Esophagus muscularis mucosa (tissue), 4 donors: ENCODE measurements around the gene CFAP300. TPM values are rescaled to one million over a fixed set of nuclear protein-coding genes. Genes with fewer than 3 reads are reported as not detected.

Experiments
- DNase-seq: peaks from one replicate; pipeline ENCODE4 v3.0.0-alpha.2; 2017; ENCODE audit errors: extremely low spot score
- H3K27ac ChIP-seq, 4 donors: fragments of 200-600 bp; sonication (generic); replicated peaks in 1 of 4; 1 replicate in 3 of 4; 2 replicates in 1 of 4; pipeline ENCODE4 v1.5.1; 2016 to 2019; ENCODE audit warnings: mild to moderate bottlenecking in 1 of 4
- H3K27me3 ChIP-seq, 4 donors: fragments of 200-600 bp; sonication (generic); one replicate each; pipeline versions ENCODE4 v1.5.1 to v1.6.0; 2016 to 2019
- H3K36me3 ChIP-seq, 4 donors: fragments of 200-600 bp; sonication (generic); one replicate each; pipeline ENCODE4 v1.5.1; 2016 to 2019
- H3K4me1 ChIP-seq, 4 donors: fragments of 200-600 bp; sonication (generic); one replicate each; pipeline ENCODE4 v1.5.1; 2016 to 2019
- H3K4me3 ChIP-seq, 4 donors: fragments of 200-600 bp; sonication (generic); 1 replicate in 2 of 4; 2 replicates in 2 of 4; pipeline ENCODE4 v1.5.1; 2016 to 2019; ENCODE audit warnings: mild to moderate bottlenecking in 4 of 4, moderate library complexity in 1 of 4
- H3K9me3 ChIP-seq, 4 donors: fragments of 200-600 bp; sonication (generic); 1 replicate in 3 of 4; 2 replicates in 1 of 4; pipeline ENCODE4 v1.5.1; 2016 to 2019
- EP300 ChIP-seq: sonication (generic); formaldehyde crosslinking; IDR thresholded peaks from one replicate; pipeline ENCODE4 v1.6.1; 2017; ENCODE audit warnings: antibody characterized with exemption
- POLR2A ChIP-seq: fragments of 450-650 bp; IDR thresholded peaks from one replicate; pipeline ENCODE4 v1.6.1; 2017; ENCODE audit warnings: antibody characterized with exemption, moderate library complexity, mild to moderate bottlenecking, low read depth
- POLR2AphosphoS5 ChIP-seq, 2 donors: sonication (generic); formaldehyde crosslinking; IDR thresholded peaks; one replicate each; pipeline ENCODE4 v1.6.1; 2017; ENCODE audit warnings: antibody characterized with exemption in 2 of 2
- WGBS: methylation state at CpG from one replicate; pipeline ENCODE4 v1.1.5; 2018; 5-methylcytosine and 5-hydroxymethylcytosine counted together
- intact Hi-C: fragments of 100-400 bp; cut with DNase I; formaldehyde crosslinking; loops from one replicate; pipeline ENCODE4 v1.15.1; 2023
- total RNA-seq, 4 donors: library from RNA; depleted of rRNA; stranded (reverse); fragments of >200 nt; gene quantifications; one replicate each; pipeline versions ENCODE4 v1.1.0 to v1.2.1, GENCODE V29; 2016
- TF ChIP-seq, protein P1 (sequence below), 3 experiments: fragments of 200-600 bp in 2 of 3; fragments of 450-650 bp in 1 of 3; sonication (generic) in 2 of 3; IDR thresholded peaks; one replicate each; pipeline ENCODE4 v1.5.1; 2017 to 2019; ENCODE audit warnings: antibody characterized with exemption in 3 of 3, mild to moderate bottlenecking in 2 of 3, moderate library complexity in 1 of 3

CFAP300 gene
- total RNA-seq, 4 donors from 2014 or later, result 0.83 to 2.2 (median 1.6) TPM

DNA sequence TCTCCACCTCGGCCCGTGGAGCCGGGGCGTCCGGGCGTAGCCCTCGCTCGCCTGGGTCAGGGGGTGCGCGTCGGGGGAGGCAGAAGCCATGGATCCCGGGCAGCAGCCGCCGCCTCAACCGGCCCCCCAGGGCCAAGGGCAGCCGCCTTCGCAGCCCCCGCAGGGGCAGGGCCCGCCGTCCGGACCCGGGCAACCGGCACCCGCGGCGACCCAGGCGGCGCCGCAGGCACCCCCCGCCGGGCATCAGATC, 63.4 kb downstream of the CFAP300 start:
- Histone ChIP-seq H3K27me3 (no peaks in the 10 kb centered on the region), H3K36me3 (peaks cover 0 to 2% (median 0%) of the 10 kb centered on the region in 4 donors), H3K4me1 (peaks cover 31 to 45% (median 43%) of the 10 kb centered on the region in 4 donors), H3K9me3 (no peaks in the 10 kb centered on the region), H3K27ac (peak overlapping the region; percentile 94 to 99 (median 98)), H3K4me3 (peak overlapping the region; percentile 65 to 95 (median 94))
- no CpG with 5 or more reads among the region's 31 CpGs for WGBS
- TF ChIP-seq POLR2AphosphoS5 (IDR thresholded peaks at IDR 0.05) (no peak), POLR2A (no peak), EP300 (no peak)
- TF ChIP-seq, protein P1, sequence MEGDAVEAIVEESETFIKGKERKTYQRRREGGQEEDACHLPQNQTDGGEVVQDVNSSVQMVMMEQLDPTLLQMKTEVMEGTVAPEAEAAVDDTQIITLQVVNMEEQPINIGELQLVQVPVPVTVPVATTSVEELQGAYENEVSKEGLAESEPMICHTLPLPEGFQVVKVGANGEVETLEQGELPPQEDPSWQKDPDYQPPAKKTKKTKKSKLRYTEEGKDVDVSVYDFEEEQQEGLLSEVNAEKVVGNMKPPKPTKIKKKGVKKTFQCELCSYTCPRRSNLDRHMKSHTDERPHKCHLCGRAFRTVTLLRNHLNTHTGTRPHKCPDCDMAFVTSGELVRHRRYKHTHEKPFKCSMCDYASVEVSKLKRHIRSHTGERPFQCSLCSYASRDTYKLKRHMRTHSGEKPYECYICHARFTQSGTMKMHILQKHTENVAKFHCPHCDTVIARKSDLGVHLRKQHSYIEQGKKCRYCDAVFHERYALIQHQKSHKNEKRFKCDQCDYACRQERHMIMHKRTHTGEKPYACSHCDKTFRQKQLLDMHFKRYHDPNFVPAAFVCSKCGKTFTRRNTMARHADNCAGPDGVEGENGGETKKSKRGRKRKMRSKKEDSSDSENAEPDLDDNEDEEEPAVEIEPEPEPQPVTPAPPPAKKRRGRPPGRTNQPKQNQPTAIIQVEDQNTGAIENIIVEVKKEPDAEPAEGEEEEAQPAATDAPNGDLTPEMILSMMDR (IDR thresholded peaks at IDR 0.05), result no peak
- DNase-seq, result no peak
- intact Hi-C loops, result loop anchor here (5.0 to 10.0 kb wide), 3 partner anchors 64 to 157 kb away; no protein-coding TSS in a partner anchor

DNA sequence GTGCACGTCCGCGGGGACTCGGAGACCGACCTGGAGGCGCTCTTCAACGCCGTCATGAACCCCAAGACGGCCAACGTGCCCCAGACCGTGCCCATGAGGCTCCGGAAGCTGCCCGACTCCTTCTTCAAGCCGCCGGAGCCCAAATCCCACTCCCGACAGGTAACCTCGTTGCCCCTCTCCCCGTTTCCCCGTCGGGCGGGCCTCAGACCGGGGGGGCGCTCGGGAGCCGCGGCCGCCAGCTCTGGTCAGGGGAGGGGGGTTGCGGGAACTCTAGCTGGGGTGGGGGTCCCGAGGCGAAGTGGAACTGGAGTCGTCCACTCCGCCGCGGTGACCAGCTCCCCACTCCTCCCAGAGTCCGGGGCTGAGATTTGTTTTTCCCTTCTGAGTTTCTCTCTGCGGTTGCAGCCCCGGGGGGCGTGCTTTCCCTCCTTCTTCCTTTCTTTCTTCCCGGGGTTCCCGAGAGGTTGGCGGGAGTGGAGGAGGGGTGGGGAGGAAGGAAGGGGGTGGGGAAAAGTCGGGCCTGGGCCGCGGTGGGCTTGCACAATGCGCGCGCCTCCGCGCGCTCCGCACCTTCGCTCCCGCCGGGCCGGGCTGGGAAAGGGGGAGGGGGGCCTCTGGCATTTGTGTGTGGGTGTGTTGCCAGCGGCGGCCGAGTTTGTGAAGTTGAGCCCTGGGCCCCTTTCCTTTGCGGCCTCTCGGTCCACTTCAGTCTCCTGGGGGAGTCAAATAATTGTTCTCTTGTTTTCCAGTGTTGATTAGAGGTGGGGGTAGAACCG, 64.0 kb downstream of the CFAP300 start:
- H3K36me3 ChIP-seq, result peaks cover 0 to 7% (median 0%) of the 10 kb centered on the region in 4 donors
- H3K27me3 ChIP-seq, result no peaks in the 10 kb centered on the region
- peak overlapping the region; percentile 65 to 95 (median 94) for H3K4me3 ChIP-seq
- DNase-seq, result peak; percentile 94
- TF ChIP-seq POLR2AphosphoS5 (IDR thresholded peaks at IDR 0.05), result peak in 1 of 2 donors; percentile 28
- TF ChIP-seq, protein P1 (IDR thresholded peaks at IDR 0.05), result no peak
- intact Hi-C loops, result loop anchor here (5.0 to 10.0 kb wide), 3 partner anchors 64 to 156 kb away; no protein-coding TSS in a partner anchor
- H3K27ac ChIP-seq, result peak overlapping the region; percentile 94 to 99 (median 98)
- H3K9me3 ChIP-seq, result no peaks in the 10 kb centered on the region
- WGBS, result 1% methylated on average over 32 of the region's 61 CpGs
- peaks cover 36 to 50% (median 48%) of the 10 kb centered on the region in 4 donors for H3K4me1 ChIP-seq

DNA sequence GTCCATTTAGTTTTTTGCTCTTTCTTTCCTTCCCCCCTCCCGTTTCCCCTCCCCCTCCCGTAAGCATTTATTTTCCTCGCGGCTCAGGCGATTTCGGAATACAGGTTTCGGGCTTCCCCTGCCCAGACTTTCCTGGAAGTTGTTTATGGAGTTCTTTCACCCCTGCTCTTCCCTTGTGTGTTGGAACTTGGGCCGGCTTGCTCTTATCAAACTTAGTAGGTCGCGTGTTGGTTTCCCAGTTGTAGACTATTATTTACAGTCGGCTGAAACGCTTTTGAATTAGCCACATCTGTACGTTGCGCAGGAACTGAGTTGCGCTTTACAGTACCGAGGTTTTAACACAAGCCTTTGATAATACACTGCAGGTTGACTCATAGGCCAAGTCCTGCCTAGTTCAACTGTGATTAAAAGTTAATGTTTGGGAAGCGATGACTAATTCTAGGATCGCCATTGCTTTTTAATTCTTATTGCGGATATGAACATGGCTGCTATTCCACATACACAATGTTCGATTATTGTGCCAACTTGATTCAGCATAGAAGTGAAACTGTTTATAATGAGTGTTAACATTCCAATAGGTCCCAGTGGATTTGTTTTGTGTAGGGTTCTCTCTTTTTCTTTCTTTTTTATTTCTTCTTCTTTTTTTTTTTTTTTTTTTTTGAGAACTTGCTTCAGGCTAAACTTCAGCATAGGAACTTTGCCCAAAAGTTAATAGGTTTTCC, 64.7 kb downstream of the CFAP300 start:
- H3K4me1 ChIP-seq, result peaks cover 37 to 58% (median 56%) of the 10 kb centered on the region in 4 donors
- intact Hi-C loops, result loop anchor here (5.0 to 10.0 kb wide), 3 partner anchors 63 to 155 kb away; no protein-coding TSS in a partner anchor
- no peak for DNase-seq
- peak overlapping the region; percentile 65 to 95 (median 94) for H3K4me3 ChIP-seq
- H3K36me3 ChIP-seq, result peaks cover 0 to 7% (median 0%) of the 10 kb centered on the region in 4 donors
- no peaks in the 10 kb centered on the region for H3K27me3 ChIP-seq
- TF ChIP-seq, protein P1 (IDR thresholded peaks at IDR 0.05), result no peak
- TF ChIP-seq POLR2AphosphoS5 (IDR thresholded peaks at IDR 0.05), result peak in 1 of 2 donors; percentile 47
- 1% methylated on average over 20 of the region's 20 CpGs for WGBS
- no peaks in the 10 kb centered on the region for H3K9me3 ChIP-seq
- H3K27ac ChIP-seq, result peak overlapping the region; percentile 94 to 99 (median 98)

DNA sequence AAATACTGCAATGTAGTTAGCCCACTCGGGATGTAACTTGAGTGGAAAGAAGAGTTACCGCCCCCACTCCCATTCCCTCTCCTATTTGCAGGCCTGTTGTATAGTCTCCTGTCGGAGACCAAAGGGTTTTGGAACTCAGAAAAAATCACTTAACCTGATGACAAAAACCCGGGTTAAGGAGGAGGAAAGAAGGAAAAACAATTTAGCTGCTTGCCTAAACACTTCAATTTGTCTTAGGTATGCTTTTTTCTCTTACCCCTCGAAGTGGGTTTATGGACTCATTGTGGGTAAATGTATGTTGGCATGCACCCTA, 65.2 kb downstream of the CFAP300 start:
- Histone ChIP-seq H3K27me3 (no peaks in the 10 kb centered on the region), H3K36me3 (peaks cover 0 to 7% (median 0%) of the 10 kb centered on the region in 4 donors), H3K27ac (peak overlapping the region; percentile 94 to 99 (median 98)), H3K4me1 (peaks cover 42 to 62% (median 60%) of the 10 kb centered on the region in 4 donors), H3K9me3 (no peaks in the 10 kb centered on the region), H3K4me3 (peak overlapping the region; percentile 65 to 95 (median 94))
- DNase-seq, result no peak
- intact Hi-C loops, result loop anchor here (5.0 to 10.0 kb wide), 3 partner anchors 62 to 155 kb away; no protein-coding TSS in a partner anchor
- whole genome bisulfite sequencing, result 22% methylated on average over 5 of the region's 5 CpGs
- TF ChIP-seq, protein P1 (IDR thresholded peaks at IDR 0.05), result no peak
- TF ChIP-seq EP300, result no peak
- no peak for TF ChIP-seq POLR2AphosphoS5 (IDR thresholded peaks at IDR 0.05)
- TF ChIP-seq POLR2A, result no peak
